GM19035 (cell line): ENCODE data around the gene ATP5F1A.
"Not testable (repeated sequence)": the region's sequence is repeated elsewhere in the genome, so short reads cannot be mapped to it uniquely, and the experiment has no call there.

Source experiments
- ATAC-seq: cut with Tn5 transposase; IDR thresholded peaks from one replicate; pipeline ENCODE4 v1.9.1; 2021; ENCODE audit not compliant: unreplicated experiment

Gene ATP5F1A

GRCh38 chr18:46097801-46098615 is at the start of gene ATP5F1A:
TSS of gene ATP5F1A (minus strand) at chr18:46098296. CDS start at chr18:46098231, 65 bp downstream.
- ATAC-seq = peak; percentile 84

- no peak for ATAC-seq
Observed at GRCh38 chr18:46141199-46141598, 43.1 kb upstream of the ATP5F1A start.

GRCh38 chr18:46140173-46140572 is 42.1 kb upstream of the ATP5F1A start:
- no peak for ATAC-seq

DNA sequence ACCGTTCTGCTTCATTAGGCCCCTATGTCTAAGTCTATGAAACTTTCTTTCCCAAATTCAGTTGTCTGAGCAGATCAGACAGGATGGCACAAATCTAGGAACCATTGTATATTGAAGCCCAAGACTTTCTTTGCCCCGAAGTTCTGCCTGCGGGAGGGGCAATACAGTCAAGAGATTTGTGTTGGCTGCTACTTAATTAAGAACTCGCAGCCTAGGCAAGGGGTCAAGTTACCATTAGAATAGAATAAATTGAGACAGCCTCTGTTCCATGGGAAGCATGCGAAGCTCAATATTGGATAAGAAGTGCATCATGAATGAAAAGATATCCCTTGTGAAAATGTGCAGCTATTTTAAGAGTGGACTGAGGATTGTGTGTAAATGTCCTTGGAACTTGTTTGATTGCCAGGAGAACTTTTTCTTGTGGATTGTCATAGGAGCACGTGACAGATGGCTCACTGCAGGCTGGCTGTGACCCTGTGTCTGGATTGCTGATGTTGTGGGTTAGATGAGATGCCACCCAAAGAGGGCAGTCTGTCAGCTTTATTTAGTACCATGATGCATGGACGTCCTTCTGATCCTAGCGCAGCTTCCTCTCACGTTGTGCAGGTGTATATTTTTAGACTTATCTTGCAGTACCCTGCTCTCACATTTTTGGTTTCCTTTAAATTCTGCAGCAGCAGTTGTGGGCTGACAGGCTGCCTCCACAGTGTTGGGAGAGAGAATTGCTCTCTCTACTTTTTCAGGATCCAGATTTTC is 37.0 kb upstream of the ATP5F1A start:
- no peak for ATAC-seq

- ATAC-seq = no peak
Observed at GRCh38 chr18:46133534-46133933, 35.4 kb upstream of the ATP5F1A start.

DNA sequence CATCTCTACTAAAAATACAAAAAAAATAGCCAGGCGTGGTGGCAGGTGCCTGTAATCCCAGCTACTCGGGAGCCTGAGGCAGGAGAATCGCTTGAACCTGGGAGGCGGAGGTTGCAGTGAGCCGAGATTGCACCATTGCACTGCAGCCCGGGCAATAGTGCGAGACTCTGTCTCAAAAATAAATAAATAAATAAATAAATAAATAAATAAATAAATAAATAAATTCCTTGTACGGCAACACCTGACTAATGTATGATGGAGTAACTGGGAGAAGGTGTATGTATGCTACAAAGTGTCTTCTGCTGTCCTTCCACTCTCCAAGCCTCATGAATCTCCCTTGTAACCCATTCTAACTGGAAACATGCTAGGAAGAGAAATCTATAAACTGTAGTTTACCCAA is 32.5 kb upstream of the ATP5F1A start:
- not testable (repeated sequence) for ATAC-seq

- ATAC-seq = no peak
Observed at GRCh38 chr18:46130061-46130460, 32.0 kb upstream of the ATP5F1A start.

DNA sequence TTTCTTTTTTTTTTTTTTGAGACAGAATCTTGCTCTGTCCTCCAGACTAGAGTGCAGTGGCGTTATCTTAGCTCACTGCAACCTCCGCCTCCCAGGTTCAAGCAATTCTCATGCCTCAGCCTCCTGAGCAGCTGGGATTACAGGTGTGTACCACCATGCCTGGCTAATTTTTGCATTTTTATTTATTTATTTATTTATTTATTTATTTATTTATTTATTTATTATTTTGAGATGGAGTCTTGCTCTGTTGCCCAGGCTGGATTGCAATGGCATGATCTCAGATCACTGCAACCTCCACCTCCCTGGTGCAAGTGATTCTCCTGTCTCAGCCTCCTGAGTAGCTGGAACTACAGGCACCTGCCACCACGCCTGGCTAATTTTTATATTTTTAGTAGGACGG is 28.5 kb upstream of the ATP5F1A start:
- not testable (repeated sequence) for ATAC-seq

- no peak for ATAC-seq
Observed at GRCh38 chr18:46113751-46114150, 15.7 kb upstream of the ATP5F1A start.

- no peak for ATAC-seq
Observed at GRCh38 chr18:46110406-46110805, 12.3 kb upstream of the ATP5F1A start.

DNA sequence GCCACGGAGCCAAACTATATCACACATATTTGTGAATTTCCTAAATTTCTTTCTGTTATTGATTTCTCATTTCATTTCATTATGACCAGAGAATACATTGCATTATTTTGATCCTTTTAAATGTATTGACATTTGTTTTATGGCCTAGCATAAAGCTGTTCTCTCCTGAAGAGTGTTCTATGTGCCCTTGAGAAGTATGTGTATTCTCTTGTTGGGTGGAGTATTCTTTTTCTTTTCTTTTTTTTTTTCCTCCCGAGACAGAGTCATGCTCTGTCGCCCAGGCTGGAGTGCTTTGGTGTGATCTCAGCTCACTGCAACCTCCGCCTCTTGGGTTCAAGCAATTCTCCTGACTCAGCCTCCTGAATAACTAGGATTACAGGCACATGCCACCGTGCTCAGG is 11.3 kb upstream of the ATP5F1A start:
- no peak for ATAC-seq

DNA sequence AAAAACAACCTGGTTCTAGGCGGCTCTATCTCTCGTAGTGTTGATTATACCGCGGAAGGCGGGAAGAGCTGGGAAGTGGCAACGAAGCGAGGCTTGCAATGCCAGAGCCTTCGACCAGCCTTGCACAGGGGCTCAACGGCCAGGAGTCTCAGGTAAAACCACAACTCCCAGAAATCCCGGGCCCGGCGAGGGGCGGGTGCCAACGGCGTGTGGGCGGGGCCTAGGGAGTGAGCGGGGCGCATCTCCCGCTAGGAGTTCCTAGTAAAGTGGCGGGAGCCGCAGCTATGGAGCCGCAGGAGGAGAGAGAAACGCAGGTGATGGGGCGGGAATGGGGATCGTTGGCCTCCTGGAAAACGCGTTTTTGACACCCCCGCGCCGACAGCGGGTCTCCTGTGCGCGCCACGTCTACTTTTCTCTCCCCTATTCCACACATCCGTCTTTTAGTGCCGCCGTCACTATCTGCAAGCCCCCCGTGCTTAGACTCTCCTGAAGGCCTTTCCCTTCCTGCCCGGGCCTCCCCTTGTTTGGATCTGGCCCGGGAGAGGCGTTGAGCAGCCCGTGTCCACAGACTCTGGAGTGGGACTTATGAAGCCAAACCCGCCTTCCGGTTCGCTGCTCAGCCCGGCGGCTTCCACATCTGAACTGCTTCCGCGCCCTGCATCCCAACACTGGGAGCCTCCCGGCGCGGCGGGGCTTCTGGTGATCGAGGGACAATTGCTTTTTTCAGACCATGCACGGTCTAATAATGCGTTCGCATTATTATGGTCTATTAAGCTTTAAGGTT is 6.2 kb upstream of the ATP5F1A start, which contains the start of gene HAUS1:
Gene HAUS1 (plus strand): TSS at position 258 of the 784 bp plus-strand sequence. CDS start 27 bp downstream, at position 285.
- ATAC-seq = peak; percentile 85

DNA sequence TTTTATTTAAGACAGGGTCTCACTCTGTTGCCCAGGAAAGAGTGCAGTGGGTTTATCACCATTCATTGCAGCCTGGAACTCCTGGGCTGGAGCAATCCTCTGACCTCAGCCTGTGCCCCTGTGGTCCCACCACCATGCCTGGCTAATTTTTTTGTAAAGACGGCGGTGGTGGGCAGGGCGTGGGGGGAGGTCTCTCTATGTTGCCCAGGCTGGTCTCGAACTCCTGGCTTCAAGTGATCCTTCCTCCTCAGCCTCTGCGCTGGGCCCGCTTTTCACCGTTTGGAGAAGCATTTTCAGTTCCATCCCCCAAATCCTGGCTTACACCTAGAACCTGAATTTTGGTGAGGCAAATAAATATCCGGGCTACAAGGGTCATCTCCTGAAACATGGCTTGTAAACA is 1.4 kb upstream of the ATP5F1A start:
- ATAC-seq = no peak

DNA sequence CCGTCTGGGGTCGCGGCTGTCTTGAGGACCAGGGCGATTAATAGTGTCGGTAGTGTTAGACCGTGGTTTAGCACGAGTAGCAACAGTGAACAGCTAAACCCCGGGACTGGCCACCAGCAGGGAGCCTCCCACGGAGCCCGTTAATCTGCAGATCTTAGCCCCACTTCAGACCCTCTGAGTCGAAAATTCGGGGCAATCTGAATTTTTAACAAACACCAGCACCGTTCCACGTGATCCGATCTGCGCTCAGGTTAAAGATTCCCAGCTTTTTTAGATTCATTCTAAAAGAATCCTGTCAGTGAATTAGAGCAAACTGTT is 479 bp upstream of the ATP5F1A start:
- ATAC-seq = no peak

DNA sequence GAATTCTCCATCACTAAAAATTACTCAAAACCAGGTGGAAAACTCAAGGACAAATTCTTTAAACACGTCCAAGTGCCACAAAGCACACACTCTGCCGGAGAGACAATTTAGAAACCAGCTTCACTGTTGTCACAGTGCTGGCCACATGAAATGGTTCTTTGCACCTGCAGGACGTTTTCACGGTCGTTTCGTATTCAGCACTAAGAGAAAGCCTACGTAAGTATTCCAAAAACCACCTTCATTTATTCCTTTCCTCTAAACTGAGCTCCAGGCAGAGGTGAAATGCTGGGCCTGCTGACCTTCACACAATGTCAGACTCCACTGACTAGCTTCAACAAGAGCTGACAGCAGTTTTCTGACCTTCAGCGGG is 680 bp downstream of the ATP5F1A start:
- ATAC-seq = peak; percentile 31

DNA sequence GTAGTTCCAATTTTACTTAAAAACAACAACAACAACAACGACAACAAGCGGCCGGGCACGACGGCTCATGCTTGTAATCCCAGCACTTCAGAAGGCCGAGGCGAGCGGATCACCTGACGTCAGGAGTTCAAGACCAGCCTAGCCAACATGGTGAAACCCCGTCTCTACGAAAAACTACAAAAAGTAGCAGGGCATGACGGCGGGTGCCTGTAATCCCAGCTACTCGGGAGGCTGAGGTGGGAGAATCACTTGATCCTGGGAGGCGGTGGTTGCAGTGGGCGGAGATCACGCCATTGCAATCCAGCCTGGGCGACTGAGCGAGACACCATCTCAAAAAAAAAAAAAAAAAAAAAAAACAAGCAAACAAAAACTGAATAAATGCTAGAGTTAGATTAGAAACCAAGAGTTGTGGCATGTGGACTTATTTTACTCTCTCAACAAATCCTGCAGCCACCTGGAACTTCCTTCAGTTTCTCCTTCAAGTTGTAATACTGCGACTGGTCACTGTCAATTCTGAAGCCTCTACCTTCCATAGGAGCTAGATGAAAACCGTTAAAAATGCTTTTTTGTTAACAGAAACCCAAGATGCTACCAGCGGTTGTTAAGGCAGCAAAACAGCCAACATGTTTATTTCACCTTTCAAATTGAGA is 1.3 kb downstream of the ATP5F1A start:
- ATAC-seq = no peak

DNA sequence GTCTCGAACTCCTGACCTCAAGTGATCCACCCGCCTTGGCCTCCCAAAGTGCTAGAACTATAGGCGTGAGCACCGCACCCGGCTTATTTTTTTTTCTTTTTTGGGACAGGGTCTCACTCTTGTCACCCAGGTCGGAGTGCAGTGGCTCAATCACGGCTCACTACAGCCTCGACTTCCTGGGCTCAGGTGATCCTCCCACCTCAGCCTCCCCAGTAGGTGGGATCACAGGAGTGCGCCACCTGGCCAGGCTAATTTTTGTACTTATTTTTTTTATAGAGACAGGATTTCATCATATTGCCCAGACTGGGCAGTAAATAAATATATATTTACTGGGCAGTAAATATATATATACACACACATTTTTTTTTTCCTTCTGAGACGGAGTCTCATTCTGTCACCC is 2.6 kb downstream of the ATP5F1A start:
- no peak for ATAC-seq

DNA sequence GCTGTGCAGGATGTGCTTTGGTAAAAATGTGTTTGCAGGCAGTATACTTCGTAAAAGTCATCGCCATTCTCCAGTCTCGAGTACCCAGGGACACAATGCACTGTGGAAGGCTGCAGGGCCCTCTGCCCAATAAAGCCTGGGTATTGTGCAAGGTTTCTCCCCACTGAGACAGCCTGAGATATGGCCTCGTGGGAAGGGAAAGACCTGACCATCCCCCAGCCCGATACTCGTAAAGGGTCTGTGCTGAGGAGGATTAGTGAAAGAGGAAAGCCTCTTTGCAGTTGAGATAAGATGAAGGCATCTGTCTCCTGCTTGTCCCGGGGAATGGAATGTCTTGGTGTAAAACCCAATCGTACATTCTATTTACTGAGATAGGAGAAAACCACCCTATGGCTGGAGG is 9.6 kb downstream of the ATP5F1A start:
- not testable (repeated sequence) for ATAC-seq

DNA sequence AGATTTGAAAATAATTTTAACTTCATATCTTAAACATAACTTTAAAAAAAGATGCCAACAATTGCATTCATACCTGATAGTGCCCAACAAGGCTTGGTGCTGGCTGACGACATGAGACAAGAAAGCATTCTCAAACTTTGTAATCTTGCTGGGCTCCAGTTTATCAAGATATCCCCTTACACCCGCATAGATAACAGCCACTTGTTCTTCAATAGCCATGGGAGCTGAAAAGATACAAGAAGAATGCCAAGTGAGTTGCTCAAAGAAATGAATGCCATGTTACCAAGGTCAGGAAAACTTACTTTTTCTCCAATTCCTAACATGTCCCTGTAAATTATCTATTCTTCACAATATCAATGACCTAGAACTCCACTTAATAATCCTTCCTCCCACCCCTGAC is 13.7 kb downstream of the ATP5F1A start:
- ATAC-seq = no peak

DNA sequence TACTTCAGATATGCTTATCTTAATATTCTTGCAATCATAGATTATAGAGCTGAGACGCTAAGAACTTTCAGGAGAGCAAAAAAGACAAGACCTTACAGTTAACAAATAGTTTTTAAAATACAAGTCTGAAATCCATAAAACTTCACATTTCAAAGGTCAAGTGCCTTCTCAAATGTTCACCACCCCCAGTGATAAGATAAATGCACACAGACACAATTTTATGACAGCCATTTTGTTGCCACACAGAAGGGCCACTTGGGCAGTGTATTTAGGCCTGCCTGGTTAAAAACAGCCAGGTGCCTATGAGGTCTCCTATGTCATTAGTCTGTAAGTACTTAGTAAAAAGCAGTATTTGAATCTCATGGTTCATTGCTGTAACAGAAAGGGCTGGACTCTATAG is 17.9 kb downstream of the ATP5F1A start:
- ATAC-seq = no peak

- no peak for ATAC-seq
Observed at GRCh38 chr18:46079336-46079735, 18.8 kb downstream of the ATP5F1A start.
